IMR-90 (cell line): ENCODE data around the gene PPM1A. TPM values are rescaled to one million over a fixed set of nuclear protein-coding genes. Genes with fewer than 3 reads are reported as not detected.

ENCODE experiments used
- ATAC-seq: fragments of 200-7000 bp; cut with Tn5 transposase; 2 replicates; pipeline ENCODE4 v1.9.1; 2020; ENCODE audit warnings: low read depth, mild to moderate bottlenecking, moderate library complexity
- BruUV-seq: library from RNA; stranded (reverse); fragments of 400-500 nt; replicated peaks from 2 replicates; lab custom pipeline; 2021; lab: Mats Ljungman, UMichigan
- CTCF ChIA-PET: fragments of 300-600 bp; formaldehyde crosslinking; extraction: SDS; loops from one replicate; lab custom pipeline; 2021; ENCODE audit warnings: antibody characterized with exemption; lab: Yijun Ruan, JAX
- POLR2A ChIA-PET: fragments of 300-600 bp; sonication (Branson Sonifier 250); formaldehyde crosslinking; loops from one replicate; lab custom pipeline; 2022; ENCODE audit warnings: antibody characterized with exemption; ENCODE audit not compliant: unreplicated experiment; lab: Charles Lee
- DNase-seq: peaks from one replicate; pipeline ENCODE4 v3.0.0; 2013
- H2AFZ ChIP-seq: replicated peaks from 2 replicates; pipeline ENCODE3; 2013; ENCODE audit warnings: low read length, mild to moderate bottlenecking; ENCODE audit not compliant: poor library complexity
- H2AK5ac ChIP-seq: 2 replicates; pipeline ENCODE4 v1.6.1; 2013; ENCODE audit warnings: low read depth, low read length, inconsistent platforms
- H2AK9ac ChIP-seq: replicated peaks from 2 replicates; pipeline ENCODE3; 2013; ENCODE audit warnings: mild to moderate bottlenecking, low read depth, low read length, moderate library complexity; ENCODE audit not compliant: poor library complexity
- H2BK120ac ChIP-seq: 2 replicates; pipeline ENCODE4 v1.6.1; 2013; ENCODE audit warnings: low read depth, low read length, inconsistent platforms
- H2BK15ac ChIP-seq: 3 replicates; pipeline ENCODE4 v1.6.1; 2013; ENCODE audit warnings: low read depth, low read length, inconsistent platforms
- H2BK20ac ChIP-seq: 2 replicates; pipeline ENCODE4 v1.6.1; 2013; ENCODE audit warnings: low read depth, mild to moderate bottlenecking, inconsistent platforms, low read length, moderate library complexity
- H2BK5ac ChIP-seq: 2 replicates; pipeline ENCODE4 v1.6.1; 2013; ENCODE audit warnings: mild to moderate bottlenecking, low read depth, low read length, inconsistent platforms; ENCODE audit not compliant: poor library complexity, severe bottlenecking
- H3K14ac ChIP-seq: replicated peaks from 2 replicates; pipeline ENCODE4 v1.6.1; 2013; ENCODE audit warnings: low read depth, low read length, inconsistent platforms
- H3K18ac ChIP-seq: 2 replicates; pipeline ENCODE4 v1.6.1; 2013; ENCODE audit warnings: low read depth, low read length, control low read depth
- H3K23ac ChIP-seq: 2 replicates; pipeline ENCODE4 v1.6.1; 2013; ENCODE audit warnings: low read depth, low read length, inconsistent platforms
- H3K27ac ChIP-seq: 2 replicates; pipeline ENCODE4 v1.5.1; 2013; ENCODE audit warnings: mild to moderate bottlenecking, control low read depth, low read length; ENCODE audit not compliant: insufficient read depth
- H3K27me3 ChIP-seq: 2 replicates; pipeline ENCODE4 v1.6.1; 2013; ENCODE audit warnings: low read length; ENCODE audit not compliant: control insufficient read depth, insufficient read depth
- H3K36me3 ChIP-seq: 2 replicates; pipeline ENCODE4 v1.6.1; 2013; ENCODE audit warnings: low read length, mixed read lengths; ENCODE audit not compliant: control insufficient read depth, insufficient read depth
- H3K4ac ChIP-seq: 2 replicates; pipeline ENCODE4 v1.6.1; 2013; ENCODE audit warnings: low read depth, low read length, inconsistent platforms
- H3K4me1 ChIP-seq: 2 replicates; pipeline ENCODE4 v1.6.1; 2013; ENCODE audit warnings: low read length, mixed read lengths; ENCODE audit not compliant: control insufficient read depth, insufficient read depth
- H3K4me2 ChIP-seq: 2 replicates; pipeline ENCODE4 v1.6.1; 2013; ENCODE audit warnings: low read depth, mild to moderate bottlenecking, control low read depth, low read length, moderate library complexity
- H3K4me3 ChIP-seq: 2 replicates; pipeline ENCODE4 v1.5.1; 2013; ENCODE audit warnings: low read depth, mild to moderate bottlenecking, control low read depth, low read length, moderate library complexity; ENCODE audit not compliant: insufficient read depth
- H3K56ac ChIP-seq: 2 replicates; pipeline ENCODE4 v1.6.1; 2013; ENCODE audit warnings: low read length, inconsistent platforms; ENCODE audit not compliant: insufficient read depth; ENCODE audit errors: extremely low read depth
- H3K79me1 ChIP-seq, 2 experiments: 2 replicates each; pipeline ENCODE4 v1.6.1; 2013; ENCODE audit warnings: low read length in 2 of 2, inconsistent platforms in 1 of 2, low read depth in 1 of 2
- H3K9ac ChIP-seq: 2 replicates; pipeline ENCODE4 v1.6.1; 2013; ENCODE audit warnings: low read depth, low read length, control low read depth
- H3K9me1 ChIP-seq: 2 replicates; pipeline ENCODE4 v1.6.1; 2013; ENCODE audit warnings: low read length, inconsistent platforms; ENCODE audit not compliant: insufficient read depth
- H3K9me3 ChIP-seq: 2 replicates; pipeline ENCODE4 v1.6.1; 2013; ENCODE audit warnings: low read length; ENCODE audit not compliant: control insufficient read depth, insufficient read depth
- H4K20me1 ChIP-seq: 2 replicates; pipeline ENCODE4 v1.6.1; 2013; ENCODE audit warnings: low read length, inconsistent platforms; ENCODE audit not compliant: insufficient read depth
- H4K5ac ChIP-seq: 2 replicates; pipeline ENCODE4 v1.6.1; 2013; ENCODE audit warnings: mild to moderate bottlenecking, low read depth, low read length, control low read depth
- H4K8ac ChIP-seq, 2 experiments: 2 replicates each; pipeline ENCODE4 v1.6.1; 2013; ENCODE audit warnings: low read depth in 2 of 2, low read length in 2 of 2, control low read depth in 1 of 2, inconsistent platforms in 1 of 2
- H4K91ac ChIP-seq: 2 replicates; pipeline ENCODE4 v1.6.1; 2013; ENCODE audit warnings: low read depth, low read length, inconsistent platforms; ENCODE audit not compliant: insufficient read depth
- CEBPB ChIP-seq: IDR thresholded peaks from 2 replicates; pipeline ENCODE4 v1.6.1; 2012; ENCODE audit warnings: low read depth, low read length, improper control_type of control experiment
- FOS ChIP-seq: fragments of 150-350 bp; IDR thresholded peaks from 2 replicates; pipeline ENCODE4 v1.6.1; 2016; ENCODE audit warnings: low read depth, low read length
- WGBS, 2 experiments: methylation state at CpG; one replicate each; pipeline versions ENCODE4 v1.1.5 to v1.1.7; 2013; ENCODE audit warnings: missing lambda C conversion rate in 2 of 2; ENCODE audit not compliant: insufficient read length in 1 of 2; ENCODE audit errors: extremely low coverage in 2 of 2; 5-methylcytosine and 5-hydroxymethylcytosine counted together
- dilution Hi-C: fragments of 300-500 bp; cut with HindIII; formaldehyde crosslinking; loops from one replicate; pipeline ENCODE4 v1.14.3; 2018; ENCODE audit warnings: low sequenced_read_pairs; ENCODE audit not compliant: unreplicated experiment
- in situ Hi-C: fragments of 300-500 bp; cut with MboI; formaldehyde crosslinking; loops from 3 replicates; pipeline ENCODE4 v1.14.3; 2019; ENCODE audit warnings: low sequenced_read_pairs, inconsistent platforms, mixed read lengths
- intact Hi-C: fragments of 100-400 bp; cut with micrococcal nuclease; formaldehyde crosslinking; loops from 2 replicates; pipeline ENCODE4 v1.10.0; 2022
- polyA plus RNA-seq, 3 experiments: library from polyadenylated mRNA; depleted of rRNA; stranded (reverse); fragments of >200 nt; gene quantifications; 2 replicates each; pipeline ENCODE4 v1.2.3, GENCODE V29; 2012; ENCODE audit warnings: low replicate concordance in 1 of 3
- total RNA-seq: library from RNA; depleted of rRNA; stranded (reverse); fragments of >200 nt; gene quantifications from 2 replicates; pipeline ENCODE4 v1.2.3, GENCODE V29; 2012

Gene PPM1A
- total and polyA plus RNA-seq, 2 of the 4 experiments (the other 2 are of a cell fraction), result 14.3 to 15.1 TPM

- Histone ChIP-seq H2BK15ac (no peak overlapping the region), H2AK5ac (no peak overlapping the region), H4K91ac (no peak overlapping the region), H3K23ac (no peak overlapping the region), H3K79me1 (no peaks in the 10 kb centered on the region), H3K4me2 (no peak overlapping the region), H2AFZ (no peak overlapping the region), H4K5ac (no peak overlapping the region), H3K56ac (no peak overlapping the region), H2BK5ac (no peak overlapping the region), H3K14ac (no peak overlapping the region), H3K4me3 (no peak overlapping the region), H4K20me1 (no peaks in the 10 kb centered on the region), H3K36me3 (no peaks in the 10 kb centered on the region), H2AK9ac (no peak overlapping the region), H3K9me3 (no peaks in the 10 kb centered on the region), H3K27me3 (peaks cover 28% of the 10 kb centered on the region), H3K4me1 (no peaks in the 10 kb centered on the region; the same call in 1 of the 2 replicates), H4K8ac (no peak overlapping the region), H3K27ac (no peak overlapping the region), H3K4ac (no peak overlapping the region), H3K9me1 (no peaks in the 10 kb centered on the region), H2BK20ac (no peak overlapping the region), H3K18ac (no peak overlapping the region), H3K9ac (no peak overlapping the region), H2BK120ac (no peak overlapping the region)
- ChIA-PET CTCF (interaction anchor here (0.5 kb wide), 1 partner anchor 248 kb away, joined by 3 read pairs; no protein-coding TSS in a partner anchor), POLR2A (no interaction called here)
- DNase-seq (no peak), ATAC-seq (no peak)
- TF ChIP-seq FOS (no peak), CEBPB (peak; percentile 67)
- WGBS, 2 experiments, result no CpG with 5 or more reads among the region's 6 CpGs
- no TSS peak for BruUV-seq
- in situ Hi-C loops, result no loop called here
- dilution Hi-C loops, result no loop called here
- intact Hi-C loops, result no loop called here
Observed at GRCh38 chr14:60313093-60313492, 64.1 kb downstream of the PPM1A start.
